NCI-H524 (cell line): ENCODE measurements around the gene PLCB3.

Experiments
- DNase-seq, 2 experiments: peaks; one replicate each; lab custom pipeline; 2025; lab: John Stamatoyannopoulos, UW

The PLCB3 gene

DNA sequence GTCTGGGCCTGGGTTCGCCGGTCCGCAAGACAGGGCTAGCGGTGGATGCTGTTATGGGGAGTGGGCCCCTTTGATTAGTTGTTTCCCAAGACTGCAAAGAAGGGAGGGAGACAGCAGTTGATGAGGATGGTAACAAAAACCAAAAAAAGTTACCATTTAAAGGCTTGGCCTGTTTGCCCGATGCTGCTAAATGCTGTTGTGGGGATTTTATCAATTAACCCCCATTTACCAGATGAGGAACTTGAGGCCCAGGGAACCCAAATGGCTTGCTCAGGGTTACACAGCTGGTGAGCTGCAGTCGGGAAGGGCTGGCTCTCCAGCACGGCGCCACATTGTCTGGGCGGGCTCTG, 28.7 kb upstream of the PLCB3 start:
- DNase-seq = no peak

- DNase-seq = peak in 1 of 2 experiments; percentile 62
Measured at GRCh38 chr11:64223001-64223651, 28.2 kb upstream of the PLCB3 start.

GRCh38 chr11:64224151-64224890, 27.0 kb upstream of the PLCB3 start:
- DNase-seq = no peak

DNA sequence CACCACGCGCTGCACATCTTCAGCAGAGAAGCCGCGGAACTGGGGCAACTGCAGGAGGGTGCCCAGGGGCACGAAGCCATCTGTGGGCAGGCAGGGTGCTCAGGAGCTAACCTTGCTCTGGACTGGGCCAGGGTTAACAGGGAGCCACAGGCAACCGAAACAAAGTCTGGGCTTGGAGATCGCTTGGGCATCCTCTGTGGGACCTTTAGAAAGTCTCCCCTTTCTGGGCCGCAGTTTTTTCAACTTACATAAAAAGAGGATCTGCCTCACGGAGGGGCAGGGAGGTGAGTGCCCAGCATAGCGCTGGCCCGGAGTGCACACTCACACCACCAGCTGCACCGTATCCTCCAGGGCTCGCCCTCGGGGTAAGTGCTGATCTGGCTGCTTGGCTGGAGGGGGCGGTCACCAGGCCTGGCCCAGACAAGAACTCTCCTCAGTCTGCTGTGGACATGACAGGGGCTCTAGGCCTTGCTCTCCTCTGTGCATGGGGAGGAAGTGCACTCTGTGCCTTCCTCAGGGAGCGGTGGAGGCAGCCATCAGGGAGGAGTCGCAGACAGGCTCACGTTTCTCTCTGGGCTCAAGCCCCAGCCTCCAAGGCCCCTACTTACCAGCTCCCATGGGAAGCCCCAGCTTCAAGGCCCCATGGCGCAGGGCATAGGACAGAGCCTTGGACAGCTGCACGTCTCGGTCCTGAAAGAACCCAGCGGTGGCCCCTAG, 26.3 kb upstream of the PLCB3 start:
- DNase-seq = no peak

DNA sequence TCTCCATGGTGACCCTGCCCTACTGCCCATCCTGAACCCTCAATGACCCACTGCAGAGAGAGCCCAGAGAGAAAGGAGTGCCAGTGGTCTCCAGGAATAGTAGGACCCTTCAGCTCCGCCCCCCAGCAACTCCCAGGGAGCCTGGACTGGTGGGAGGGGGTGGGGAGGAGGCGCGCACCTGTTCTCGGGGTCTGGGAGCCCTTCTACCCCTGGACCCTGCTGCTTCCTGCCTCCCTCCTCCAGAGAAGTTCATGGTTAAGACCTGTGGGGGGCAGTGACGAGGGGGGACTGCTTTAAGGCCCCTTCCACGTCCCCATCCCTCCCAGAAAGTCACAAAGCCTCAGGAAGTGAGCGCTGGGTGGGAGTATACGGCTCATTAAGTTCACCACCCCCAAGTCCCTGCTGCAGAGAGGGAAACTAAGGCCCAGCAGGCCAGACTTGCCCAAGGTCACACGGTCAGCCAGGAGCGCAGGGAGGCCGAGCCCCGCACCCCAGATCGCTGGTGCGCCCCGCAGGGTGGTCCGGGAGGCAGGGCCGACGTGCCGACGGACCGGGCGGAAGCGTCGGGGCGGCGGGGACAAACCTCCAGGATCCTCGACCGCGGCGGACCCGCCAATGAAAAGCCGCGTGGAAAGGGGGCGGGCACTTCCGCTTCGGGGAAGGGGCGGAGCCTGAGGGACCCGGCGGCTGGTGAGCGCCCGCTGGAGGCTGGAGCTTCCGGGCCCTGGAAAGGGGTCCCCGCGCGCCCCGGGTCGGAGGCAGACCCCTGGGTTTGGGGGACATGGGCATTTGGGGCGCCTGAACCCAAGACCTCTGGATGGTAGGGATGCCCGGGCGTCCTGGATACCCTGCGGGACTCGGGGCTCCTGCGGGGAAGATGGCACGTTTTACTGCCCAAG, 25.5 kb upstream of the PLCB3 start, which contains the start of the genes NUDT22 and TRPT1:
NUDT22 (plus strand) TSS at position 667 of the 899 bp plus-strand sequence. CDS start 379 bp downstream, outside the sequence.
TRPT1 (minus strand) TSS at position 579 of the 899 bp plus-strand sequence; CDS start at position 253, 326 bp downstream.
- DNase-seq = peak; percentile 47 to 78

GRCh38 chr11:64226507-64227051, 24.8 kb upstream of the PLCB3 start:
- DNase-seq = peak; percentile 77 to 80

GRCh38 chr11:64227405-64227956, 23.8 kb upstream of the PLCB3 start:
- no peak for DNase-seq

GRCh38 chr11:64229090-64229743, 22.1 kb upstream of the PLCB3 start:
- DNase-seq = no peak

GRCh38 chr11:64229744-64230170, 21.6 kb upstream of the PLCB3 start:
- no peak for DNase-seq

GRCh38 chr11:64230171-64230984, 21.0 kb upstream of the PLCB3 start, which contains the start of gene DNAJC4:
Gene DNAJC4 (plus strand): TSS chr11:64230548. CDS start chr11:64230855, 307 bp downstream.
- peak; percentile 82 to 93 for DNase-seq

GRCh38 chr11:64230985-64231365, 20.4 kb upstream of the PLCB3 start:
- no peak for DNase-seq

- DNase-seq = no peak
Measured at GRCh38 chr11:64231546-64231945, 19.8 kb upstream of the PLCB3 start.

GRCh38 chr11:64232182-64232966, 19.0 kb upstream of the PLCB3 start:
- DNase-seq = no peak

- DNase-seq = no peak
Measured at GRCh38 chr11:64232967-64233315, 18.4 kb upstream of the PLCB3 start.

- DNase-seq = peak in 1 of 2 experiments; percentile 36
Measured at GRCh38 chr11:64233913-64234586, 17.3 kb upstream of the PLCB3 start, which contains the start of gene VEGFB. Gene VEGFB (plus strand): TSS chr11:64234584. CDS start chr11:64234834, 250 bp downstream.

DNA sequence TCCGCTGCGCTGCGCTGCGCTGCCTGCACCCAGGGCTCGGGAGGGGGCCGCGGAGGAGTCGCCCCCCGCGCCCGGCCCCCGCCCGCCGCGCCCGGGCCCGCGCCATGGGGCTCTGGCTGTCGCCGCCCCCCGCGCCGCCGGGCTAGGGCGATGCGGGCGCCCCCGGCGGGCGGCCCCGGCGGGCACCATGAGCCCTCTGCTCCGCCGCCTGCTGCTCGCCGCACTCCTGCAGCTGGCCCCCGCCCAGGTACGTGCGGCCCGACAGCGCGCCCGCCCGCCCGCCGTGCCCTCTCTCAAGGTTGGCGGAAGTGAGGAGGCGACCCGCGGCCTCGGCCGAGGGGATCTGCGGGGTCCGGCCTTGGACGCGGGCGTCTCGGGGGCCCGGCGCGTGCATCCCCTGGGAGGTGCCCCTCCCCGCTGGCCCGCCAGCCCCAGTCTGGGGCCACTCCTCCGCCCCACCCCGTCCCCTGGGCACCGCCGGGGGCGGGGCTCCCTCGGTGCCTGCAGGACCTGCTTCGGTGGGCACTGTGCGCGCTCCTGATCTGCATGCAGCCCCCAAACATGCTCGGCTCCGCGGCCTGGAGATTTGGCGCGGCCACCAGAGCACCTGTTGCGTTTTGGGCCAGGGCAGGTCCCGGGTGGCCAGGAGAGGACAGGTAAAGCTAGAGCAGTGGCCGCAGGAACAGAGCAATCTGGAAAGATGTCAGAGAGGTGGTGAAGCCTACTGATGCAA, 16.5 kb upstream of the PLCB3 start:
- DNase-seq = peak; percentile 19 to 38

DNA sequence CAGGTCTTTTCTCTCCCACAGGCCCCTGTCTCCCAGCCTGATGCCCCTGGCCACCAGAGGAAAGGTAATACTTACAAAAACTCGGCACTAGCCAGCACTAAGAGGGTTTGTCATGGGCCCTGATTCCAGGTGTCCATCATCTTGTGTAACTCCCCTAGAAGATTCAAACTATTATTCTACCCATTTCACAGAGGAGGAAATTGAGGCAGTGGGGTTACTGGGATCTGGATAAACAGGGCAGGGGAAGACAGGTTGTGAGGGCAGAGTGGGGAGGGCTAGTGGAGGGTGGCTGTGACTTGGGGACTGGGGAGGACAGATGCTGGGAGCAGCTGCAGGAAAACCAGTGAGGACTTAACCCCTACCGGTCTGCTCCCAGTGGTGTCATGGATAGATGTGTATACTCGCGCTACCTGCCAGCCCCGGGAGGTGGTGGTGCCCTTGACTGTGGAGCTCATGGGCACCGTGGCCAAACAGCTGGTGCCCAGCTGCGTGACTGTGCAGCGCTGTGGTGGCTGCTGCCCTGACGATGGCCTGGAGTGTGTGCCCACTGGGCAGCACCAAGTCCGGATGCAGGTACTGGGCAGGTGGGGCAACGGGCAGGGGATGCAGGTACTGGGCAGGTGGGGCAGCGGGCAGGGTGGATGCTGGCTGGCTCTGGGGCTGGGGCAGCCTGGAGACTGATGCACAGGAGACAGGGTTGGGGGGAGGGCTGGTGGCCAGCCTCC, 15.7 kb upstream of the PLCB3 start:
- no peak for DNase-seq
